Effector CD8-positive, alpha-beta T cell (primary cell): ENCODE measurements around the gene CHD1L.
"Not testable (repeated sequence)": the region's sequence is repeated elsewhere in the genome, so short reads cannot be mapped to it uniquely, and the experiment has no call there.

Experiments
- DNase-seq: peaks from one replicate; lab custom pipeline; 2025; lab: John Stamatoyannopoulos, UW

Gene CHD1L

DNA sequence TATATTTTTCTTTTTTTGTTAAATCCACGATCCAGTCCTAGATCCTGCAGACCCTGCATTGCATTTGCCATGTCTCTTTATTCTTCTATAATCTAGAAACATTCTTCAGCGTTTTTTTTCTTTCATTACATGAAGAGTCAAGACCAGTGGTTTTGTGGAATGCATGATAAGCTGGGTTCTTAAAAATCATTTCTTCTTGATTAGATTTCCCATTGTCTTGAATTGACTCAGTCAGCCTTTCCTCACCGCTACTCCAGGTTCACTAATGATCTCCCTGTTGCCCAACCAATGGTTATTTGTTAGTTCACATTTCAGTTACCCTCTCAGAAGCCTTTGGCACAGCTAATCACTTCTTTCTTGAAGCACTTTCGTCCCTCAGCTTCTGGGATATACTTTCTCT lies 25.2 kb downstream of the CHD1L start:
- DNase-seq, result no peak

DNA sequence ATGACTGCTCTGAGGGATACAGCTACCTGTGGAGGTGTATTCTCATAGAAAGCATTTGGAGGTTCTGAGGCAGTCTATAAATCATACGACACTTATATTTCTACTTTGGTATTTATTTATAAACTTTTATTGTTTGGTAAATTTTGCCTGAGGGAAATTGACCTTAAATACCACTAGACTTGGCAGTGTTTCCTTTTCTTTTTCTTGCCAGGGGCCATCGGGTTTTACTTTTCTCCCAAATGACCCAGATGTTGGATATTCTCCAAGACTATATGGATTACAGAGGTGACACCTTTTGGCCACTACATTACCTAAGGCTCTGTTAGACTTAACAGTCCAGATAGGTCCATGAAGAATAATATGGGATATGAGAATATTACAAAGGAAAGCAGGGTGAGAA lies 28.2 kb downstream of the CHD1L start:
- no peak for DNase-seq

DNA sequence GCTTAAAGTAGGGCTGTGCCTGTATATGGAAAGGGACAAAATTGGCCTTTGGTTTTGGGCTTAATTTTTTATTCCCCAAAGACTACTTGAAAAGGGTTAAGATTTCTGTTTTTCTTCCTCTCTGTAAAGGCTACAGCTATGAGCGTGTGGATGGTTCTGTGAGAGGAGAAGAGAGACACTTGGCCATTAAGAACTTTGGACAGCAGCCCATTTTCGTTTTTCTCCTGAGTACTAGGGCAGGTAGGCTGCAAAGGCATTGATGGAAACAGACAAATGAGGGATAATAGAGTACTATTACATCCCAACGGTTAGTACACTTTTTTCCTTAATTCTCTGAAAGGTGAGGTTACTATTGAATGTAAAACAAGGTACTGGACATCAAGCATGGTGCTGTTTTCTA lies 29.6 kb downstream of the CHD1L start:
- DNase-seq, result no peak

DNA sequence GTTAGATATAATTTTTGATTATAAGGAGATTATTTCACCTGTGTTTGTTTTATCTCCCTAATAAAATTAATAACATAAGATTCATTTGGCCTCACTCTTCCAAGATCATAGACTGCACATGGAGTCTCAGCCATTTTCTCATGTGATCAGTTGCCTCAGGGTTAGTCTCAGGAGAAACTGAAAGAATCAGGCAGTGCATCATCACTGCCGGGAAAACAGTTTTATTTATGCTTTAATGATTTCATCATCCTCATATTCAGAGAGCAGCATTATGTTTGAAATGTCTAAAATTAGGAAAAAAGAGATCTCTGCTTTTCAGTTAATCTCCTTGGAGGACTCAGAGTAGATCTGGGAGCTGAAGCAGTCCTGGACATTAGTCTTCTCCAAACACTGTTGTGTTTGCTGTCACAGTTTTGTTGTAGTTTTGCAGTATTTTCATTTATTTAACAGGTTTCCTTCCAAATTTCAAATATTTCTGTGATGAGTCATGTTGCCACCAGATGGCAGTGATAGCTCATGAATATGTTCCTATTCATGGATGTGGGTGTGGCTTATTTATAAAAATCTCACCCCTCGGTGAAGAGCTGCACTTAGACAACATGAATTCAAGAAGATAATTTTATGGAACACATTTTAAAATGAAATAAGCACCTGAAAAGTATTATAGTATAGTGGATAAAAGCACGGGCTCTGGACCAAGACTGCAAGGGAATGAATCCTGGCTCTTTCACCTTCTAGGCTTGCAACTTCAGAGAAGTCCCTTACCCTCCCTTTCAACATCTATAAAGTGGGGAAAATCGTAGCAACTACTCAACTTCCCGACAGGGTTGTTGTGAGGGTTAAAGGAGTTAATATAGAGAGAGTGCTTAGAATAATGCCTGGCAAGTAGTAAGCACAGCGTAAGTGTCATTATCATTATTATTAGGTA lies 31.2 kb downstream of the CHD1L start:
- no peak for DNase-seq

DNA sequence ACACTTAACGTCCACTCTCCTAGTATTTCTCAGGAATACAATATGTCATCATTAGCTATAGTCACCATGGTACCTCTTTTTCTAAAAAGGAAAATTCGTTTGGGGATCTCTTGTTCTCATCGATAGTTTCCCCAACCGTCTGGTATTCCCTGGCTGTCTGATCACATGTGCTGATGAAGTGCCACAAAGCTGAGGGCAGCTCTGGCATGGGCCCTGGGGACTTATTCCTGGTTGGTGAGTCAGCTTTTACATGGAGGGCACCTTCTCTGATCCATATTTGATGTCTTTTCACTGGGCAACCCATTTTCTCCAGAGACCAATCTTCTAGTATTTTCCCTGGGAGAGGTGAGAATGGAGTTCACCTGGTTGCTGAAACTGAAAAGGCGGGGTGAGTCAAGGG lies 39.5 kb downstream of the CHD1L start:
- no peak for DNase-seq

DNA sequence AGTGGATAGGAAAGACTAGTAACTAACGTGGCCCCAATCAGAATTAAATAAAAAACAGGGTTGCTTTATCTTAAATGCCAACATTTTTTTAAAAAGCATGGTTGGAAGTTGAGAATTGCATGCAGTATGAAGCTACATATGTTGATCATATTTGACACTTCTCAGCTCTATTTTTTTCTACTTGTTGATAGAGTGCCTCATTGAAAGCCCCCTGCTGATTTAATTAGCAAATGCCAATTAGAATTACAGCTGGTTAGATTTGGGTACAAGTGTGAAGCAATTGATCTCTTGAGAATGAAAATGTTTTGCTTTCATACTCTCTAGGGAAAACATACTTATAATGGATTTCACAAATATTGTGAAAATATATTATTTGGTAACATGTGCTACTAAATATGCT lies 40.5 kb downstream of the CHD1L start:
- no peak for DNase-seq

DNA sequence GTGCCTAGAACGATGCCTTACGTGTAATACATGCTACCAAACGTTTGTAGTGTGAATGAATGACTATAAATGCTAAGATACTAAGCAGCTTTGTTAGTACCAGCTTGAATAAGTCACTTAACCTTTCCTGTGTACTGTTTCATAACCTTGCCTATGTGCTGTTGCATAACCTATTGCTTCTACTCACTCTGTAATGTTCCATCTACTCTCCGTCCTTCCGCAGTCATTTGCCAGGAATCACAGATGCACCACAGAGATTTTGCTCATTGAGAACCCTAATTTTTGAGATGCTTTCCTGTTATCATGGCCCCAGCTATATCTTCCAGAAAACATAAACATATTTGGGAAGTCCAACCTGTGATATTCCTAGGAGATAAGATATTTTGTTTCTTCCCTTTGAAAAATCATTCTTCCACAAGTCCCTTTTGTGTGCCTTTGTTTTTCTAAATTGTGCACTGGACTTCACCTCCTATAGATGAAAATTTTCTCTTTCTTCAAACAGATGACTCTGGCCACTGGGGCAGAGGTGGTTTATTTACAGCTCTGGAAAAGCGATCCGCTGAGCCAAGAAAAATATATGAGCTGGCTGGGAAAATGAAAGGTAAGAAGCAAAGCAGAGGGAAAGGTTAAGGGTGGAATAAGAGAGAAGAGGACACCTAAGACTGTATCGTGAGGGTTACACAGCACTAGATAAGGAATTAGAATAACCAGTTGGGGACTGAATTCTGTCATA lies 44.8 kb downstream of the CHD1L start:
- no peak for DNase-seq

DNA sequence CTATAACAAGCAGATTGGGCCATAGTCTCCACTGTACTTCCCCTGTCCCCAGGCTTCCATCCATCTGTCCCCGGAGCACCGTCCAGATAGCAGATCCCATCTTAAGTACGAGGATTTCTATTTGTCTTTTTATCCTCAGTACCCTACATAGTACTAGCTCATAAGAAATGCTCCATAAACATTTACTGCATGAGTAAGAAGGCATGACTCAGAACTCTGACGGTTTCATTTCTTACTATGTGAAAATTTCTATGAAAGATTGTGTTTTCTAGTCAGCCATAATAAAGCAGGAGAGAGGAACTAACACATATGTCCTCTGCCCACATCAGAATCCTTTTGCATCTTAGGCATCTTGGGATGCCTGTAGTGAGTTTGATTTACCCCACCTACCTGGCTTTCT lies 49.5 kb downstream of the CHD1L start:
- DNase-seq, result no peak

DNA sequence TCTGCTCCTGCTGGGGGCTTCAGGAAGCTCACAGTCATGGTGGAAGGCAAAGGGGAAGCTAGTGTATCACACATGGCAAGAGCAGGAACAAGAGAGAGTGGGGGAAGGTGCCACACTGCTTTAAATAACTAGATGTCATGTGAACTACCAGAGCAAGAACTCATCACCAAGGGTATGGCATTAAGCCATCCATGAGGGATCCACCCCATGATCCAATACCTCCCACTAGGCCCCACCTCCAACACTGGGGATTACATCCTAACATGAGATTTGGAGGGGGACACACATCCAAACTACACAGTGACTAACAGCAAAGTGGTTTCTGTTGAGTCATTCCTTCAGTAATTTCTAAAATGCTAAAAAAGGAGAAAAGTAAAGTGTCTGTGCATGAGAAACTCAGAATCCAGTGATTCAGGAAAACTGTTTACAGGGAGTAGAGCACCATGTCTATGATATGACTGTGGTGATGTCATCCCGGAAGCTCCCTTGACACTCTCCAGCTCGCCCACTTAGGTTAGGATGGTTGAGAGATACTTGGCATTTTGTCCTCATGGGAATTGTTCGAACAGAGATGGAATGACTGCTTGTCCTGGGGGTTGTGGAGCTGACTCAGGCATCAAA lies 50.3 kb downstream of the CHD1L start:
- no peak for DNase-seq

DNA sequence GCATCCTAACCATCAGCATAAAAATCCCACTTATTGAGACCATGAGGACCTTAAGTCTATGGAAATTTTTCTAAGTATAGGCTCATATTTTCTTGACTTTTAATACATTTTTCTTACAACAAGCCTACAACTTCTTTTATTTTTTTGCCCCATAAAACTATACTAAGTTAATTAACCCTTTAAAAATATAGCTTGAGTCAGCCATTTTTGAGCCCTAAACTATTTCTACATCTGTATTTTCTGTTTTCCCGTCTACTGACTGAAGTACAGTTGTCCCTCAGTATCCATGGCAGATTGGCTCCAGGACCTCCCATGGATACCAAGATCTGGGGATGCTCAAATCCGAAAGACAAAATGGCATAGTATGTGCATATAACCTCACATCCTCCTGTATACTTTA lies 55.0 kb downstream of the CHD1L start:
- no peak for DNase-seq

DNA sequence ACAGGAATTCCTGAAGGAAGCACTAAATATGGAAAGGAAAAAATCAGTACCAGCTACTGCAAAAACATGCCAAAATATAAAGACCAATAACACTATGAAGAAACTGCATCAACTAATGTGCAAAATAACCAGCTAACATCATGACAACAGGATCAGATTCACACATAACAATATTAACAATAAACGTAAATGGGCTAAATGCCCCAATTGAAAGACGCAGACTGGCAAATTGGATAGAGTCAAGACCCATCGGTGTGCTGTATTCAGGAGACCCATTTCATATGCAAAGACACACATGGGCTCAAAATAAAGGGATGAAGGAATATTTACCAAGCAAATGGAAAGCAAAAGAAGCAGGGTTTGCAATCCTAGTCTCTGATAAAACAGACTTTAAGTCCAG lies 63.3 kb downstream of the CHD1L start:
- DNase-seq, result not testable (repeated sequence)

DNA sequence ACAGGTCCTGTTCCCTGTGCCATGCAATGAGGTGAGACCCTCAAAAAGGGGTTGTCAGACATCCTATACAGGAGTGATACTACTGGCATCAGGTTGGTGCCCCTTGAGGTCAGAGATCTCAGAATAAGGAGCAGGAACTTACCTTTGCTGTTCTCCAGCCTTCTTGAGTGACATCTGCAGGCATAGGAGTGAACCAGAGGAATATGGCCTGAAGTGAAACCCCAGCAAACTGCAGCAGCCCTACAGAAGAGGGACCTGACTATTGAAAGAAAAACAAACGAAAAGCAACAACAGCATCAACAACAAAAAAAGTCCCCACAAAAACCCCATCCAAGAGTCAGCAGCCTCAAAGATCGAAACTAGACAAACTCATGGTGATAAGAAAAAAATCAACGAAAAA lies 74.5 kb downstream of the CHD1L start:
- no peak for DNase-seq

DNA sequence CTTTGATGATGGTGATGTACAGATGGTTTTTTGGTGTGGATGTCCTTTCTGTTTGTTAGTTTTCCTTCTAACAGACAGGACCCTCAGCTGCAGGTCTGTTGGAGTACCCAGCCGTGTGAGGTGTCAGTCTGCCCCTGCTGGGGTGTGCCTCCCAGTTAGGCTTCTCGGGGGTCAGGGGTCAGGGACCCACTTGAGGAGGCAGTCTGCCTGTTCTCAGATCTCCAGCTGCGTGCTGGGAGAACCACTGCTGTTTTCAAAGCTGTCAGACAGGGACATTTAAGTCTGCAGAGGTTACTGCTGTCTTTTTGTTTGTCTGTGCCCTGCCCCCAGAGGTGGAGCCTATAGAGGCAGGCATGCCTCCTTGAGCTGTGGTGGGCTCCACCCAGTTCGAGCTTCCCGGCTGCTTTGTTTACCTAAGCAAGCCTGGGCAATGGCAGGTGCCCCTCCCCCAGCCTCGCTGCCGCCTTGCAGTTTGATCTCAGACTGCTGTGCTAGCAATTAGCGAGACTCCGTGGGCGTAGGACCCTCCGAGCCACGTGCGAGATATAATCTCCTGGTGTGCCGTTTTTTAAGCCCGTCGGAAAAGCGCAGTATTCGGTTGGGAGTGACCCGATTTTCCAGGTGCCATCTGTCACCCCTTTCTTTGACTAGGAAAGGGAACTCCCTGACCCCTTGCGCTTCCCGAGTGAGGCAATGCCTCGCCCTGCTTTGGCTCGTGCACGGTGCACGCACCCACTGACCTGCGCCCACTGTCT lies 84.6 kb downstream of the CHD1L start:
- not testable (repeated sequence) for DNase-seq

DNA sequence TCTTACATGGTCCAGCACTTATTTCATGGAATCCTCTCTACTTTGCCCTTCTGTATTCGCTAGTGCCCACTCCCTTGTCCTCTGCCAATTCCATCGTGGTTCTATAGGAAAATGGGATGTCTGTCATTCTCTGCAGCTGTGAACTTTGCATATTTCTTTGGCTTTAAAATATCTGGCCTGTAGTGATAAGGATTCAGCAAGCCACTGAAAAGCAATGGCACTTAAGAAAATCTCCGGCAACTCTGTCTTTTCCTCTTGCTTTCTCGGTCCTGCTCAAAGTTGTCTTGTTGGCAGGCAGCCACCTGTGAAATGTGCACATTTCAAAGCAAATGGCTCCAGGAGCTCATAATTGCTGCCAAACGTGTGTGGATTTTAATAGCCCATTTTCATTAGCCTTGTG lies 91.8 kb downstream of the CHD1L start:
- DNase-seq, result no peak

DNA sequence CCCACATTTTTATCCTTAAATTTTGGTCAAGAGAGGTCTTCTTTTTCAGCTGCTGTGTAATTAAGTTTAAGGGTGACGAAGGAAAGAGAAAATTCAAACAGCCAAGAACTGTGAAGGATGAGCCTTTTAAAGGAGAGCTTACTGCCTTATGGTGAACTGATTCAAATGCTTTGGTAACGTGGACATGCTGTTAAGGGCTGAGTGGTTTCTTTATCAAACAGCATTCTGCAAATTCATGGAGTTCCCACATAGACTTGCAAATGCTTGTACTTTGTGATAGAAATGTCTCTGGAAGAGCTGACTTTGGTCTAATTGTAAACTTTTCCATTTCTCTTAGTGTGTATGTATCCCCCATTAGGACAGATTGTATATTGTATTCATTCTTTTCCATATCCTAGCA lies 93.8 kb downstream of the CHD1L start:
- no peak for DNase-seq

DNA sequence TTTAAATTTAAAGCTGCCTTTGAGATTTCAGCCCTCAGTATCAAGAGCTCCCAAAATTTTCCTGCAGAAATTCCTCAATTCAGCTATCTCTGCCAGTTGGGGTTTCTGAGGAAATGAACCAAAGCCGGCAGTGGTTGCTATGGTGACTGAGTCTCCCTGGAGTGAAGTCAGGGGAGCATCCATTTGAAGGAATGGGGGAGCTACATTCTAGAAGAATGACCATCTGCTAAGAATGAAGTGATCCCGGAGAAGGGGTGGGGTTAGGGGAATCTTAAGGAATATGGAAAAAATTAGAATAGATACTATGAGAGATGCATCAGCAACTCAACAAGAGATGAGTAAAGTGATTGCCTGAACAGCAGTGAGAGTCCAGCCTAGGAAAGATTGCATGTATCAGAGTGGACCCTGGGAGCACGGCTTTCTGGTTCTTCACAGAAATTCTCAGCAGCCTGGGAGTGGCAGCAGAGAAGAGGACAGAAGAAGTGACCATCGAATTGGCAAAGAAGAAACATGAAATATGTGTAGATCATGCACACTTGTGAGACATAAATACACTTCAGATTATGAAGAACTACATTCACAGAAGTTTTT lies 94.7 kb downstream of the CHD1L start:
- no peak for DNase-seq

DNA sequence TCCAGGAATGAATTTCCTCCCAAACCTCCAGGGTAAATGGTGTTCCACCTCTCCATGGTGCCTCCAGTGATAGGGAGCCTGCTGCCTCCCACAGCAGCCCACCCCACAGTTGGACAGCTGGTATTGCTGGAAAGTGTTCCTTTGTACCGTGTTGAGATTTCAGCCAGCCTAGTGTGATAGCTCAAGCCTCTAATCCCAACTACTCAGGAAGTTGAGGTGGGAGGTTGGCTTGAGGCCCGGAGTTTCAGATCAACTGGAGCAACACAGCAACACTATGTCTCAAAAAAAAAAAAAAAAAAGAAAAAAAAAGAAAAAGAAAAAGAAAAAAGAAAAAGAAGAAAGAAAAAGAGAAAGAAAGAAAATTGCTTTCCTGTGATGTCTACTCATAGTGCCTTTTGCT lies 96.1 kb downstream of the CHD1L start:
- no peak for DNase-seq

DNA sequence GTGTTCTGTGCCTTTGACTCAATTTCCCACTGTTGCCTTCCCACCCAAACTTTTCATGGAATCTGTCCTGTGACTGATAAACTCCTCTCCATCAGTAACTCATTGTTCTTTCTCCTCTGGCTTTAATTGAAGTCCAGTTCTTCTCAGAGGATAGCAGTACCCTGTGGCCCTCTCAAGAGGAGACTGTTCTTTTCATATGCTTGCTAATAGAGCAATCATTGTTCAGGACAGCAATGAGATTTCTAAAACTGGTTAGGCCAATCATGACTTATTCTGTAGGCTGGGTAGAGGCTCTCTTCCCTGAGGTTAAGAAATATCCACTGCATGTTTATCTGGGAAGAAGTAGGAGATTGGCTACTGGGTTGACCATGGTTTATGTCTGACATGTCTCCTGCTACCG lies 98.8 kb downstream of the CHD1L start:
- no peak for DNase-seq
